H1 (cell line): Measurements from ENCODE around the gene MIGA1. TPM values are rescaled to one million over a fixed set of nuclear protein-coding genes. Genes with fewer than 3 reads are reported as not detected.

ENCODE experiments used
- CTCF ChIA-PET: fragments of 300-600 bp; sonication (Branson Sonifier 250); formaldehyde crosslinking; loops from one replicate; lab custom pipeline; 2021; ENCODE audit not compliant: partially characterized antibody; lab: Charles Lee
- POLR2A ChIA-PET: fragments of 300-600 bp; sonication (Branson Sonifier 250); formaldehyde crosslinking; loops from one replicate; lab custom pipeline; 2021; ENCODE audit warnings: inconsistent platforms; ENCODE audit not compliant: partially characterized antibody; lab: Charles Lee
- DNase-seq, 2 experiments: peaks; one replicate each; pipeline versions ENCODE4 v3.0.0 to v3.0.0-alpha.2; 2010 to 2022; ENCODE audit warnings: low spot score in 2 of 2, low read depth in 1 of 2, mixed read lengths in 1 of 2
- FAIRE-seq: peaks from 2 replicates; lab custom pipeline; 2011; peaks lifted over from hg19 to GRCh38; lab: Jason Lieb, UNC
- H2AFZ ChIP-seq: 2 replicates; pipeline ENCODE4 v1.8.1; 2012; ENCODE audit warnings: low read length, inconsistent platforms
- H2AK5ac ChIP-seq: 2 replicates; pipeline ENCODE4 v1.6.1; 2013; ENCODE audit warnings: low read depth, low read length
- H2BK120ac ChIP-seq: replicated peaks from 2 replicates; pipeline ENCODE3; 2013; ENCODE audit warnings: low read depth, low read length, inconsistent platforms
- H2BK12ac ChIP-seq: 2 replicates; pipeline ENCODE4 v1.6.1; 2013; ENCODE audit warnings: low read depth, low read length
- H2BK15ac ChIP-seq: 2 replicates; pipeline ENCODE4 v1.6.1; 2013; ENCODE audit warnings: low read length
- H2BK20ac ChIP-seq: 2 replicates; pipeline ENCODE4 v1.6.1; 2013; ENCODE audit warnings: low read length
- H2BK5ac ChIP-seq: 2 replicates; pipeline ENCODE4 v1.6.1; 2013; ENCODE audit warnings: low read depth, low read length
- H3K14ac ChIP-seq: 2 replicates; pipeline ENCODE4 v1.6.1; 2013; ENCODE audit warnings: inconsistent platforms; ENCODE audit not compliant: insufficient read length
- H3K18ac ChIP-seq: 2 replicates; pipeline ENCODE4 v1.6.1; 2013; ENCODE audit warnings: low read length; ENCODE audit errors: extremely low read depth
- H3K23ac ChIP-seq: 2 replicates; pipeline ENCODE4 v1.6.1; 2013; ENCODE audit warnings: inconsistent platforms; ENCODE audit not compliant: insufficient read length
- H3K23me2 ChIP-seq: 2 replicates; pipeline ENCODE4 v1.6.1; 2013; ENCODE audit warnings: low read depth, low read length
- H3K27ac ChIP-seq: 2 replicates; pipeline ENCODE4 v1.6.1; 2011; ENCODE audit warnings: low read depth, low read length, inconsistent platforms
- H3K27me3 ChIP-seq, 4 experiments: replicated peaks in 1 of 4; 1 replicate in 1 of 4; 2 replicates in 3 of 4; pipeline versions ENCODE4 v1.6.1 to v1.8.1; 2011 to 2013; ENCODE audit warnings: low read length in 3 of 4, mild to moderate bottlenecking in 3 of 4, inconsistent platforms in 2 of 4, mixed read lengths in 2 of 4, moderate library complexity in 1 of 4; ENCODE audit not compliant: control insufficient read depth in 3 of 4, insufficient read depth in 3 of 4; ENCODE audit errors: extremely low read depth in 1 of 4
- H3K36me3 ChIP-seq, 4 experiments: 2 replicates each; pipeline versions ENCODE4 v1.6.1 to v1.8.1; 2011 to 2013; ENCODE audit warnings: mild to moderate bottlenecking in 4 of 4, low read length in 3 of 4, moderate library complexity in 2 of 4, control low read depth in 1 of 4, inconsistent platforms in 1 of 4; ENCODE audit not compliant: insufficient read depth in 4 of 4, control insufficient read depth in 2 of 4
- H3K4ac ChIP-seq: replicated peaks from 2 replicates; pipeline ENCODE3; 2013; ENCODE audit warnings: low read length, low read depth, mixed read lengths, inconsistent platforms; ENCODE audit not compliant: insufficient read length
- H3K4me1 ChIP-seq, 4 experiments: replicated peaks in 1 of 4; 1 replicate in 1 of 4; 2 replicates in 3 of 4; pipeline versions ENCODE4 v1.6.1 to v1.8.1; 2011 to 2013; ENCODE audit warnings: low read length in 3 of 4, inconsistent platforms in 2 of 4, mixed read lengths in 1 of 4; ENCODE audit not compliant: insufficient read depth in 4 of 4, control insufficient read depth in 3 of 4
- H3K4me2 ChIP-seq, 2 experiments: 2 replicates each; pipeline versions ENCODE4 v1.6.1 to v1.8.1; 2011 to 2013; ENCODE audit warnings: low read depth in 2 of 2, low read length in 2 of 2, control low read depth in 1 of 2, inconsistent platforms in 1 of 2, mild to moderate bottlenecking in 1 of 2; ENCODE audit not compliant: insufficient read depth in 1 of 2
- H3K4me3 ChIP-seq, 4 experiments: fragments of 200-600, 300-600 bp in 1 of 4; sonication (generic), shearing (Covaris generic), sonication (Bioruptor Twin) in 1 of 4; 2 replicates each; pipeline versions ENCODE4 v1.5.1 to v1.8.1; 2011 to 2016; ENCODE audit warnings: low read length in 4 of 4, low read depth in 3 of 4, control low read depth in 2 of 4, inconsistent platforms in 2 of 4, mild to moderate bottlenecking in 2 of 4, mixed read lengths in 1 of 4, moderate library complexity in 1 of 4; ENCODE audit not compliant: insufficient read depth in 2 of 4; ENCODE audit errors: extremely low read depth in 1 of 4
- H3K56ac ChIP-seq: replicated peaks from 2 replicates; pipeline ENCODE3; 2013; ENCODE audit warnings: low read depth, mild to moderate bottlenecking, mixed read lengths, low read length, inconsistent platforms; ENCODE audit not compliant: insufficient read length
- H3K79me1 ChIP-seq: 2 replicates; pipeline ENCODE4 v1.6.1; 2013; ENCODE audit warnings: low read depth, low read length, control low read depth
- H3K79me2 ChIP-seq, 2 experiments: 2 replicates each; pipeline versions ENCODE4 v1.6.1 to v1.8.1; 2012 to 2013; ENCODE audit warnings: low read length in 2 of 2, mild to moderate bottlenecking in 2 of 2, inconsistent platforms in 1 of 2; ENCODE audit not compliant: insufficient read depth in 2 of 2, control insufficient read depth in 1 of 2
- H3K9ac ChIP-seq, 4 experiments: replicated peaks in 1 of 4; 1 replicate in 1 of 4; 2 replicates in 3 of 4; pipeline versions ENCODE4 v1.6.1 to v1.8.1; 2011 to 2013; ENCODE audit warnings: low read depth in 3 of 4, low read length in 3 of 4, control low read depth in 2 of 4, mild to moderate bottlenecking in 2 of 4, moderate library complexity in 2 of 4, inconsistent platforms in 1 of 4; ENCODE audit errors: extremely low read depth in 1 of 4
- H3K9me3 ChIP-seq, 2 experiments: 2 replicates each; pipeline versions ENCODE4 v1.6.1 to v1.8.1; 2012 to 2013; ENCODE audit warnings: mild to moderate bottlenecking in 2 of 2, moderate library complexity in 2 of 2, control low read depth in 1 of 2, inconsistent platforms in 1 of 2, low read depth in 1 of 2, low read length in 1 of 2, mixed read lengths in 1 of 2; ENCODE audit not compliant: insufficient read depth in 2 of 2
- H4K20me1 ChIP-seq, 2 experiments: replicated peaks in 1 of 2; 2 replicates each; pipeline versions ENCODE3 to v1.8.1; 2011 to 2013; ENCODE audit warnings: inconsistent platforms in 2 of 2, low read length in 2 of 2, mild to moderate bottlenecking in 1 of 2; ENCODE audit not compliant: insufficient read depth in 2 of 2, control insufficient read depth in 1 of 2
- H4K5ac ChIP-seq: 2 replicates; pipeline ENCODE4 v1.6.1; 2013; ENCODE audit warnings: low read length, low read depth, mixed read lengths, inconsistent platforms; ENCODE audit not compliant: insufficient read length
- H4K8ac ChIP-seq: 2 replicates; pipeline ENCODE4 v1.8.0; 2013; ENCODE audit warnings: mild to moderate bottlenecking, moderate library complexity, low read length, inconsistent platforms; ENCODE audit not compliant: insufficient read depth; ENCODE audit errors: extremely low read depth
- H4K91ac ChIP-seq: replicated peaks from 2 replicates; pipeline ENCODE3; 2013; ENCODE audit warnings: low read length, mixed read lengths, inconsistent platforms; ENCODE audit not compliant: insufficient read length
- JUND ChIP-seq: IDR thresholded peaks from 2 replicates; pipeline ENCODE4 v1.6.1; 2011; ENCODE audit warnings: mild to moderate bottlenecking, improper control_type of control experiment, low read length
- MAX ChIP-seq: IDR thresholded peaks from 2 replicates; pipeline ENCODE4 v1.6.1; 2012; ENCODE audit warnings: inconsistent platforms
- RXRA ChIP-seq: IDR thresholded peaks from 2 replicates; pipeline ENCODE4 v1.6.1; 2011; ENCODE audit warnings: low read depth, mild to moderate bottlenecking, low read length, moderate library complexity; ENCODE audit not compliant: insufficient read depth
- SP4 ChIP-seq: IDR thresholded peaks from 2 replicates; pipeline ENCODE4 v1.6.1; 2012; ENCODE audit warnings: low read length, inconsistent platforms
- WGBS, 2 experiments: shearing (Covaris generic) in 1 of 2; methylation state at CpG; one replicate each; pipeline versions ENCODE4 v1.1.6 to v1.1.7; 2013 to 2015; ENCODE audit warnings: low lambda C conversion rate in 2 of 2, mixed read lengths in 2 of 2, inconsistent platforms in 1 of 2, low coverage in 1 of 2, missing lambda C conversion rate in 1 of 2; ENCODE audit not compliant: insufficient replicate concordance in 2 of 2, insufficient coverage in 1 of 2, insufficient read length in 1 of 2; ENCODE audit errors: extremely low coverage in 1 of 2, missing lambda C conversion rate in 1 of 2; 5-methylcytosine and 5-hydroxymethylcytosine counted together
- polyA plus RNA-seq, 7 experiments: library from polyadenylated mRNA; depleted of rRNA in 3 of 7; stranded (reverse) in 5 of 7; unstranded in 2 of 7; fragments of >200 nt in 5 of 7; fragments of 200-250 nt in 2 of 7; gene quantifications; 1 replicate in 5 of 7; 2 replicates in 1 of 7; 4 replicates in 1 of 7; pipeline versions ENCODE4 v1.2.1 to v1.2.3, GENCODE V29; 2011 to 2013; ENCODE audit warnings: missing spikeins in 2 of 7, mixed read lengths in 2 of 7
- total RNA-seq: library from RNA; stranded (reverse); fragmentation: NEBNext Ultra II Directional; extraction: Animal tissue kit (Norgen Biotek cat#: 25700); gene quantifications from 2 replicates; pipeline ENCODE4 v1.2.1, GENCODE V29; 2021

Gene MIGA1
- total and polyA plus RNA-seq, 2 of the 8 experiments (the other 6 are each of a cell fraction or from before 2014, with no cell fraction given): 0.95 to 7.0 TPM

GRCh38 chr1:77834771-77835334 is 55.4 kb downstream of the MIGA1 start:
- no peak overlapping the region for H3K23ac ChIP-seq
- 87% methylated on average over 2 of the region's 2 CpGs; no CpG with 5 or more reads in 1 of the 2 experiments for WGBS, 2 experiments
- H3K79me2 ChIP-seq: no peaks in the 10 kb centered on the region
- TF ChIP-seq RXRA (no peak), SP4 (no peak), MAX (no peak), JUND (no peak)
- no peaks in the 10 kb centered on the region for H3K4me1 ChIP-seq
- H2BK15ac ChIP-seq: no peak overlapping the region
- no peaks in the 10 kb centered on the region for H4K20me1 ChIP-seq
- H3K27ac ChIP-seq: no peak overlapping the region
- H4K8ac ChIP-seq: no peak overlapping the region
- H2AFZ ChIP-seq: no peak overlapping the region
- FAIRE-seq: no peak
- H4K5ac ChIP-seq: no peak overlapping the region
- H3K14ac ChIP-seq: no peak overlapping the region
- no peaks in the 10 kb centered on the region for H3K36me3 ChIP-seq
- H3K79me1 ChIP-seq: no peaks in the 10 kb centered on the region
- no peak overlapping the region for H3K4me3 ChIP-seq
- no peak overlapping the region for H3K4ac ChIP-seq
- no peak overlapping the region for H4K91ac ChIP-seq
- H3K56ac ChIP-seq: no peak overlapping the region
- no peak overlapping the region for H3K18ac ChIP-seq
- H2BK120ac ChIP-seq: no peak overlapping the region
- POLR2A ChIA-PET: interaction anchor here (0.9 kb wide), 1 partner anchor 12 kb away, joined by 3 read pairs; no protein-coding TSS in a partner anchor
- no peak overlapping the region for H2AK5ac ChIP-seq
- H3K4me2 ChIP-seq: no peak overlapping the region
- H2BK12ac ChIP-seq: no peak overlapping the region
- DNase-seq: no peak
- H2BK5ac ChIP-seq: no peak overlapping the region
- H3K9ac ChIP-seq: no peak overlapping the region
- H3K27me3 ChIP-seq: no peaks in the 10 kb centered on the region
- no peak overlapping the region for H2BK20ac ChIP-seq
- H3K9me3 ChIP-seq: no peaks in the 10 kb centered on the region
- CTCF ChIA-PET: interaction anchor here (4.4 kb wide), 1 partner anchor 10 kb away, joined by 22 read pairs; no protein-coding TSS in a partner anchor
- H3K23me2 ChIP-seq: no peaks in the 10 kb centered on the region
